GM23338 (cell line): ENCODE results near the gene DMKN. TPM values are rescaled to one million over a fixed set of nuclear protein-coding genes. Genes with fewer than 3 reads are reported as not detected.

Experiments used
- ATAC-seq: fragments of 200-7000 bp; cut with Tn5 transposase; 3 replicates; pipeline ENCODE4 v1.9.1; 2020
- DNase-seq: peaks from one replicate; pipeline ENCODE4 v3.0.0-alpha.2; 2015; ENCODE audit warnings: low spot score
- H2AFZ ChIP-seq: fragments of 200-600 bp; sonication (generic); 2 replicates; pipeline ENCODE4 v1.8.0; 2016; ENCODE audit warnings: antibody characterized with exemption, mild to moderate bottlenecking, moderate library complexity
- H3F3A ChIP-seq: fragments of 200-600 bp; sonication (generic); replicated peaks from 2 replicates; pipeline ENCODE4 v1.8.0; 2017; ENCODE audit warnings: antibody characterized with exemption, mixed run types, low read depth
- H3K27ac ChIP-seq: fragments of 200-600 bp; sonication (generic); 2 replicates; pipeline ENCODE4 v1.6.1; 2016; ENCODE audit warnings: low read depth
- H3K27me3 ChIP-seq: fragments of 200-600 bp; sonication (generic); 2 replicates; pipeline ENCODE4 v1.8.0; 2016; ENCODE audit warnings: mild to moderate bottlenecking, mixed run types, moderate library complexity; ENCODE audit not compliant: insufficient read depth
- H3K36me3 ChIP-seq: fragments of 200-600 bp; sonication (generic); 2 replicates; pipeline ENCODE4 v1.8.0; 2016; ENCODE audit warnings: mild to moderate bottlenecking; ENCODE audit not compliant: insufficient read depth
- H3K4me1 ChIP-seq: fragments of 200-600 bp; sonication (generic); 2 replicates; pipeline ENCODE4 v1.8.0; 2016; ENCODE audit warnings: mild to moderate bottlenecking, moderate library complexity; ENCODE audit not compliant: insufficient read depth
- H3K4me2 ChIP-seq: fragments of 200-600 bp; sonication (generic); 2 replicates; pipeline ENCODE4 v1.7.1; 2017; ENCODE audit warnings: mixed run types
- H3K4me3 ChIP-seq: fragments of 200-600 bp; sonication (generic); 2 replicates; pipeline ENCODE4 v1.6.1; 2016; ENCODE audit warnings: mixed run types
- H3K79me2 ChIP-seq: fragments of 200-600 bp; sonication (generic); replicated peaks from 2 replicates; pipeline ENCODE4 v1.8.0; 2017; ENCODE audit warnings: mild to moderate bottlenecking; ENCODE audit not compliant: insufficient read depth
- H3K9me2 ChIP-seq: fragments of 200-600 bp; sonication (generic); 2 replicates; pipeline ENCODE4 v1.8.0; 2017; ENCODE audit not compliant: insufficient read depth
- H4K20me1 ChIP-seq: fragments of 200-600 bp; sonication (generic); replicated peaks from 2 replicates; pipeline ENCODE4 v1.8.0; 2017; ENCODE audit warnings: mild to moderate bottlenecking; ENCODE audit not compliant: insufficient read depth
- H3K27ac Mint-ChIP-seq: 2 replicates; pipeline ENCODE4 v1.8.0; 2020; ENCODE audit warnings: inconsistent platforms, mild to moderate bottlenecking, moderate library complexity, mixed read lengths
- H3K27me3 Mint-ChIP-seq: 3 replicates; pipeline ENCODE4 v1.8.0; 2022; ENCODE audit warnings: low read depth, mild to moderate bottlenecking, moderate library complexity, mixed read lengths, inconsistent platforms; ENCODE audit not compliant: insufficient read depth, poor library complexity
- H3K36me3 Mint-ChIP-seq: 3 replicates; pipeline ENCODE4 v1.8.0; 2021; ENCODE audit warnings: low read depth, mild to moderate bottlenecking, inconsistent platforms, moderate library complexity, mixed read lengths
- H3K4me1 Mint-ChIP-seq: 3 replicates; pipeline ENCODE4 v1.8.0; 2020; ENCODE audit warnings: mild to moderate bottlenecking, inconsistent platforms, mixed read lengths
- H3K4me3 Mint-ChIP-seq: 3 replicates; pipeline ENCODE4 v1.8.0; 2021; ENCODE audit warnings: moderate library complexity, mild to moderate bottlenecking, inconsistent platforms, mixed read lengths
- H3K9me3 Mint-ChIP-seq: 3 replicates; pipeline ENCODE4 v1.8.0; 2020; ENCODE audit warnings: moderate library complexity, mild to moderate bottlenecking, inconsistent platforms, mixed read lengths
- ETS1 ChIP-seq: IDR thresholded peaks from 2 replicates; pipeline ENCODE4 v1.6.1; 2016; ENCODE audit warnings: antibody characterized with exemption
- EZH2 ChIP-seq: fragments of 200-600 bp; sonication (generic); IDR thresholded peaks from one replicate; pipeline ENCODE4 v1.8.0; 2017; ENCODE audit warnings: antibody characterized with exemption, mild to moderate bottlenecking, low read depth; ENCODE audit not compliant: unreplicated experiment
- NANOG ChIP-seq: IDR thresholded peaks from 2 replicates; pipeline ENCODE4 v1.6.1; 2016; ENCODE audit warnings: antibody characterized with exemption, borderline replicate concordance
- STAT1 ChIP-seq: IDR thresholded peaks from one replicate; pipeline ENCODE4 v1.6.1; 2016; ENCODE audit warnings: antibody characterized with exemption; ENCODE audit not compliant: unreplicated experiment
- polyA plus RNA-seq: library from polyadenylated mRNA; unstranded; fragments of >200 nt; fragmentation: Nextera tagmentation; extraction: Ambion mirVana; gene quantifications from 2 replicates; pipeline ENCODE4 v1.2.1, GENCODE V29; 2016
- total RNA-seq: library from RNA; depleted of rRNA; stranded (reverse); fragments of >200 nt; shearing (Covaris generic); gene quantifications from 2 replicates; pipeline ENCODE4 v1.2.3, GENCODE V29; 2014
- TF ChIP-seq, protein P1 (sequence below): fragments of 250-450 bp; sonication (Bioruptor Pico); IDR thresholded peaks from 2 replicates; pipeline ENCODE4 v1.5.0; 2020; ENCODE audit warnings: mild to moderate bottlenecking, moderate library complexity

DMKN gene
- total and polyA plus RNA-seq, 2 experiments from 2014 or later = 259 to 569 TPM

- TF ChIP-seq, protein P1, sequence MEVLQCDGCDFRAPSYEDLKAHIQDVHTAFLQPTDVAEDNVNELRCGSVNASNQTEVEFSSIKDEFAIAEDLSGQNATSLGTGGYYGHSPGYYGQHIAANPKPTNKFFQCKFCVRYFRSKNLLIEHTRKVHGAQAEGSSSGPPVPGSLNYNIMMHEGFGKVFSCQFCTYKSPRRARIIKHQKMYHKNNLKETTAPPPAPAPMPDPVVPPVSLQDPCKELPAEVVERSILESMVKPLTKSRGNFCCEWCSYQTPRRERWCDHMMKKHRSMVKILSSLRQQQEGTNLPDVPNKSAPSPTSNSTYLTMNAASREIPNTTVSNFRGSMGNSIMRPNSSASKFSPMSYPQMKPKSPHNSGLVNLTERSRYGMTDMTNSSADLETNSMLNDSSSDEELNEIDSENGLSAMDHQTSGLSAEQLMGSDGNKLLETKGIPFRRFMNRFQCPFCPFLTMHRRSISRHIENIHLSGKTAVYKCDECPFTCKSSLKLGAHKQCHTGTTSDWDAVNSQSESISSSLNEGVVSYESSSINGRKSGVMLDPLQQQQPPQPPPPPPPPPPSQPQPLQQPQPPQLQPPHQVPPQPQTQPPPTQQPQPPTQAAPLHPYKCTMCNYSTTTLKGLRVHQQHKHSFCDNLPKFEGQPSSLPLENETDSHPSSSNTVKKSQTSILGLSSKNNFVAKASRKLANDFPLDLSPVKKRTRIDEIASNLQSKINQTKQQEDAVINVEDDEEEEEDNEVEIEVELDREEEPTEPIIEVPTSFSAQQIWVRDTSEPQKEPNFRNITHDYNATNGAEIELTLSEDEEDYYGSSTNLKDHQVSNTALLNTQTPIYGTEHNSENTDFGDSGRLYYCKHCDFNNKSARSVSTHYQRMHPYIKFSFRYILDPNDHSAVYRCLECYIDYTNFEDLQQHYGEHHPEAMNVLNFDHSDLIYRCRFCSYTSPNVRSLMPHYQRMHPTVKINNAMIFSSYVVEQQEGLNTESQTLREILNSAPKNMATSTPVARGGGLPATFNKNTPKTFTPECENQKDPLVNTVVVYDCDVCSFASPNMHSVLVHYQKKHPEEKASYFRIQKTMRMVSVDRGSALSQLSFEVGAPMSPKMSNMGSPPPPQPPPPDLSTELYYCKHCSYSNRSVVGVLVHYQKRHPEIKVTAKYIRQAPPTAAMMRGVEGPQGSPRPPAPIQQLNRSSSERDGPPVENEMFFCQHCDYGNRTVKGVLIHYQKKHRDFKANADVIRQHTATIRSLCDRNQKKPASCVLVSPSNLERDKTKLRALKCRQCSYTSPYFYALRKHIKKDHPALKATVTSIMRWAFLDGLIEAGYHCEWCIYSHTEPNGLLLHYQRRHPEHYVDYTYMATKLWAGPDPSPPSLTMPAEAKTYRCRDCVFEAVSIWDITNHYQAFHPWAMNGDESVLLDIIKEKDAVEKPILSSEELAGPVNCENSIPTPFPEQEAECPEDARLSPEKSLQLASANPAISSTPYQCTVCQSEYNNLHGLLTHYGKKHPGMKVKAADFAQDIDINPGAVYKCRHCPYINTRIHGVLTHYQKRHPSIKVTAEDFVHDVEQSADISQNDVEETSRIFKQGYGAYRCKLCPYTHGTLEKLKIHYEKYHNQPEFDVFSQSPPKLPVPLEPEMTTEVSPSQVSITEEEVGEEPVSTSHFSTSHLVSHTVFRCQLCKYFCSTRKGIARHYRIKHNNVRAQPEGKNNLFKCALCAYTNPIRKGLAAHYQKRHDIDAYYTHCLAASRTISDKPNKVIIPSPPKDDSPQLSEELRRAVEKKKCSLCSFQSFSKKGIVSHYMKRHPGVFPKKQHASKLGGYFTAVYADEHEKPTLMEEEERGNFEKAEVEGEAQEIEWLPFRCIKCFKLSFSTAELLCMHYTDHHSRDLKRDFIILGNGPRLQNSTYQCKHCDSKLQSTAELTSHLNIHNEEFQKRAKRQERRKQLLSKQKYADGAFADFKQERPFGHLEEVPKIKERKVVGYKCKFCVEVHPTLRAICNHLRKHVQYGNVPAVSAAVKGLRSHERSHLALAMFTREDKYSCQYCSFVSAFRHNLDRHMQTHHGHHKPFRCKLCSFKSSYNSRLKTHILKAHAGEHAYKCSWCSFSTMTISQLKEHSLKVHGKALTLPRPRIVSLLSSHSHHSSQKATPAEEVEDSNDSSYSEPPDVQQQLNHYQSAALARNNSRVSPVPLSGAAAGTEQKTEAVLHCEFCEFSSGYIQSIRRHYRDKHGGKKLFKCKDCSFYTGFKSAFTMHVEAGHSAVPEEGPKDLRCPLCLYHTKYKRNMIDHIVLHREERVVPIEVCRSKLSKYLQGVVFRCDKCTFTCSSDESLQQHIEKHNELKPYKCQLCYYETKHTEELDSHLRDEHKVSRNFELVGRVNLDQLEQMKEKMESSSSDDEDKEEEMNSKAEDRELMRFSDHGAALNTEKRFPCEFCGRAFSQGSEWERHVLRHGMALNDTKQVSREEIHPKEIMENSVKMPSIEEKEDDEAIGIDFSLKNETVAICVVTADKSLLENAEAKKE = no peak
- no peak for TF ChIP-seq EZH2
Observed at GRCh38 chr19:35484252-35485036, 29.0 kb downstream of the DMKN start (continued).

DNA sequence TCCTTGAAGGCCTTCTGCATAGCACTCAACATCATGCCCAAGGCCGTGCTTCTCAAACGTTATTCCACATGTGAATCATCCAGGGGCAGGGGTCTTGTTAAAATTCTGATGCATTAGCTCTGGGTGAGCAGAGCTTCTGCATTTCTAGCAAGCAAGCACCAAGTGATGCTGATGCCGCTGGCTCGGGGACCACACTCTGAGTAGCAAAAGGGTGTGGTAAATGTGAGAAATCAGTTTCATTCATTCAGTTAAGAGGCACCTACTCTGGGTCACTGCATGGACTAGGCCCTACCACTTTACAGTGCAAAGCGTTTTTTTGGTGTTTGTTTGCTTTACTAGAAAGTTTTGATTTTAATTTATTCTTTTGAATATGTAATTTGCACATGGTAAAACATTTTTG is 30.4 kb downstream of the DMKN start:
- no peak overlapping the region for H3K4me3 Mint-ChIP-seq
- no peaks in the 10 kb centered on the region; the same call in 2 of the 3 replicates for H3K9me3 Mint-ChIP-seq
- peaks cover 9% of the 10 kb centered on the region for H3K27me3 Mint-ChIP-seq
- TF ChIP-seq, protein P1 = no peak
- no peak for TF ChIP-seq ETS1
- TF ChIP-seq NANOG = no peak
- no peak for TF ChIP-seq STAT1

More for the DNA sequence above, 30.4 kb downstream of the DMKN start:
- H2AFZ ChIP-seq = no peak overlapping the region
- H3K36me3 ChIP-seq = no peaks in the 10 kb centered on the region
- H3K27me3 ChIP-seq = no peaks in the 10 kb centered on the region
- Mint-ChIP-seq H3K36me3 (no peaks in the 10 kb centered on the region), H3K27ac (no peak overlapping the region), H3K4me1 (peaks cover 3% of the 10 kb centered on the region; the same call in 2 of the 3 replicates)
- H3K27ac ChIP-seq = no peak overlapping the region
- no peak overlapping the region for H3K4me3 ChIP-seq
- no peaks in the 10 kb centered on the region for H3K79me2 ChIP-seq
- ATAC-seq (no peak), DNase-seq (no peak)
- H3K9me2 ChIP-seq = no peaks in the 10 kb centered on the region
- no peaks in the 10 kb centered on the region for H3F3A ChIP-seq
- H3K4me2 ChIP-seq = no peak overlapping the region
- no peaks in the 10 kb centered on the region for H3K4me1 ChIP-seq
- no peaks in the 10 kb centered on the region for H4K20me1 ChIP-seq
